SW480 (cell line): ENCODE measurements around the gene SAMD15.
"Not testable (repeated sequence)": the region's sequence is repeated elsewhere in the genome, so short reads cannot be mapped to it uniquely, and the experiment has no call there.

ENCODE experiments used
- DNase-seq: peaks from one replicate; pipeline ENCODE4 v3.0.0-alpha.2; 2016; ENCODE audit warnings: low spot score

The SAMD15 gene

GRCh38 chr14:77375973-77376770 is 1.0 kb upstream of the SAMD15 start:
- peak; percentile 21 for DNase-seq

GRCh38 chr14:77377502-77377844 is 294 bp downstream of the SAMD15 start:
- no peak for DNase-seq

GRCh38 chr14:77378701-77379100 is 1.5 kb downstream of the SAMD15 start:
- DNase-seq = no peak

GRCh38 chr14:77390188-77390587 is 13.0 kb downstream of the SAMD15 start:
- no peak for DNase-seq

GRCh38 chr14:77400216-77400615 is 23.0 kb downstream of the SAMD15 start:
- no peak for DNase-seq

GRCh38 chr14:77403768-77404167 is 26.6 kb downstream of the SAMD15 start:
- DNase-seq = no peak

GRCh38 chr14:77406086-77406485 is 28.9 kb downstream of the SAMD15 start:
- DNase-seq = no peak

GRCh38 chr14:77406718-77407117 is 29.5 kb downstream of the SAMD15 start:
- DNase-seq = no peak

- no peak for DNase-seq
These were observed 30.0 kb downstream of the SAMD15 start for GRCh38 chr14:77407158-77407557.

- peak; percentile 22 for DNase-seq
These were observed 32.0 kb downstream of the SAMD15 start for GRCh38 chr14:77409131-77409533.

GRCh38 chr14:77415403-77416030 is 38.3 kb downstream of the SAMD15 start:
- not testable (repeated sequence) for DNase-seq

- not testable (repeated sequence) for DNase-seq
These were observed 38.9 kb downstream of the SAMD15 start for GRCh38 chr14:77416098-77416497.

- DNase-seq = no peak
These were observed 39.7 kb downstream of the SAMD15 start for GRCh38 chr14:77416836-77417235.

GRCh38 chr14:77421201-77421600 is 44.0 kb downstream of the SAMD15 start:
- DNase-seq = no peak

- no peak for DNase-seq
These were observed 46.2 kb downstream of the SAMD15 start, which contains the start of gene NOXRED1 for GRCh38 chr14:77423423-77423822. Gene NOXRED1 (minus strand): TSS chr14:77423523. CDS start chr14:77422889, 634 bp downstream.

- no peak for DNase-seq
These were observed 47.7 kb downstream of the SAMD15 start for GRCh38 chr14:77424862-77425261.

- no peak for DNase-seq
These were observed 49.2 kb downstream of the SAMD15 start for GRCh38 chr14:77426396-77426795.

- no peak for DNase-seq
These were observed 58.9 kb downstream of the SAMD15 start for GRCh38 chr14:77436042-77436441.

- no peak for DNase-seq
These were observed 61.4 kb downstream of the SAMD15 start for GRCh38 chr14:77438596-77438995.

GRCh38 chr14:77439861-77440260 is 62.7 kb downstream of the SAMD15 start:
- DNase-seq = no peak
